ENCODE data around the gene INVS.

GRCh38 chr9:100213730-100214477, 114.9 kb downstream of the INVS start:
- TF ChIP-seq CTCF (IDR thresholded peaks at IDR 0.05; ENCODE audit: low read depth, low read length, missing input control) = no peak
- TF ChIP-seq, protein P1, sequence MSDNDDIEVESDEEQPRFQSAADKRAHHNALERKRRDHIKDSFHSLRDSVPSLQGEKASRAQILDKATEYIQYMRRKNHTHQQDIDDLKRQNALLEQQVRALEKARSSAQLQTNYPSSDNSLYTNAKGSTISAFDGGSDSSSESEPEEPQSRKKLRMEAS (IDR thresholded peaks at IDR 0.05) = no peak
- TF ChIP-seq JUND (IDR thresholded peaks at IDR 0.05) = no peak

Measured in liver (tissue), 3 donors.